GM13976 (cell line): Measurements from ENCODE around the gene SIGLEC10.
A peak's percentile ranks its signal among the peaks of the same experiment; 100 is the strongest.
"Not testable (repeated sequence)": the region's sequence is repeated elsewhere in the genome, so short reads cannot be mapped to it uniquely, and the experiment has no call there.

Experiments used
- DNase-seq: peaks from one replicate; pipeline ENCODE4 v3.0.0; 2012; ENCODE audit warnings: low spot score
- CTCF ChIP-seq: IDR thresholded peaks from 2 replicates; pipeline ENCODE4 v1.5.1; 2012; ENCODE audit warnings: borderline replicate concordance, mild to moderate bottlenecking; ENCODE audit not compliant: insufficient read depth; ENCODE audit errors: extremely low read depth, missing control alignments, control extremely low read depth
- in situ Hi-C: fragments of 300-500 bp; cut with MboI; formaldehyde crosslinking; loops from one replicate; pipeline ENCODE4 v1.12.0; 2022; ENCODE audit warnings: low sequenced_read_pairs, mixed read lengths, inconsistent platforms; ENCODE audit not compliant: unreplicated experiment

SIGLEC10 gene

GRCh38 chr19:51450730-51451307 lies 33.4 kb upstream of the SIGLEC10 start:
- in situ Hi-C loops, result no loop called here

GRCh38 chr19:51448411-51449016 lies 31.1 kb upstream of the SIGLEC10 start:
- DNase-seq, result no peak
- no peak for TF ChIP-seq CTCF
- in situ Hi-C loops, result no loop called here

More at GRCh38 chr19:51450730-51451307, 33.4 kb upstream of the SIGLEC10 start:
- no peak for DNase-seq
- TF ChIP-seq CTCF, result no peak

DNA sequence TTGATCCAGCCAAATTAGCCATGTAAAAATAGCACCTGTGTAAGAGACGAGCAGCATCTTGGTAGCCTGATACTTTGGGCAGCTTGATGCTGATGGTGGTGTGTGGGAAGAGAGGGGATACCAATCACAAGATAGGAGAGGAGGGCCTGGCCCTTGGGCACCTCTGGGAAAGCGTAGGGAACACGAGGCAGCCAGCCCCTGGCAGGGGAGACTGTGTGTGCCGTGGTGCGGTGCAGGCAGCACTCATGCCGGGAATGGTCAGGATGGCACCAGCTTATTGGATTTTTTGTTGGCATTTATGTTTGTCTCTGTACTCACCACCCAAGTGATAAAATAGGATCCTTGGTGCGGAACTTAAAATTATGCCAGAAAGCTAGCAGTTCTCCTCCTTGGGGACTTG lies 30.6 kb upstream of the SIGLEC10 start:
- in situ Hi-C loops, result no loop called here
- DNase-seq, result no peak
- no peak for TF ChIP-seq CTCF

GRCh38 chr19:51447510-51447909 lies 30.1 kb upstream of the SIGLEC10 start:
- in situ Hi-C loops, DNase-seq: not testable (repeated sequence)

GRCh38 chr19:51441410-51442390 lies 24.3 kb upstream of the SIGLEC10 start:
- no peak for TF ChIP-seq CTCF
- in situ Hi-C loops, result no loop called here
- DNase-seq, result peak; percentile 69

- in situ Hi-C loops, result no loop called here
- no peak for DNase-seq
- TF ChIP-seq CTCF, result no peak
Observed at GRCh38 chr19:51440846-51441409, 23.5 kb upstream of the SIGLEC10 start.
